Fibroblast of lung (primary cell): ENCODE results near the gene PANX2. TPM values are rescaled to one million over a fixed set of nuclear protein-coding genes. Genes with fewer than 3 reads are reported as not detected.

Experiments
- DNase-seq, 2 donors: peaks; one replicate each; pipeline versions ENCODE4 v3.0.0 to v3.0.0-alpha.2; 2010; ENCODE audit warnings: low read depth in 2 of 2
- H2AFZ ChIP-seq: 2 replicates; pipeline ENCODE4 v1.5.1; 2012; ENCODE audit warnings: low read length, control low read depth, inconsistent platforms
- H3K27ac ChIP-seq: 2 replicates; pipeline ENCODE4 v1.5.1; 2011; ENCODE audit warnings: low read length, control low read depth; ENCODE audit not compliant: insufficient read depth
- H3K27me3 ChIP-seq: 2 replicates; pipeline ENCODE4 v1.5.1; 2011; ENCODE audit warnings: mild to moderate bottlenecking, low read length; ENCODE audit not compliant: control insufficient read depth, insufficient read depth
- H3K36me3 ChIP-seq: 2 replicates; pipeline ENCODE4 v1.5.1; 2011; ENCODE audit warnings: low read length; ENCODE audit not compliant: control insufficient read depth, insufficient read depth
- H3K4me1 ChIP-seq: 2 replicates; pipeline ENCODE4 v1.5.1; 2011; ENCODE audit warnings: low read length; ENCODE audit not compliant: control insufficient read depth, insufficient read depth; ENCODE audit errors: extremely low read depth
- H3K4me2 ChIP-seq: 2 replicates; pipeline ENCODE4 v1.5.1; 2011; ENCODE audit warnings: low read length, control low read depth; ENCODE audit not compliant: insufficient read depth; ENCODE audit errors: extremely low read depth
- H3K4me3 ChIP-seq, 4 experiments: fragments of 200-600 bp in 1 of 4; sonication (generic) in 1 of 4; replicated peaks in 1 of 4; 2 replicates each; pipeline ENCODE4 v1.5.1; 2011 to 2016; ENCODE audit warnings: low read length in 4 of 4, low read depth in 3 of 4, mild to moderate bottlenecking in 3 of 4, control low read depth in 2 of 4, inconsistent platforms in 1 of 4, mixed read lengths in 1 of 4; ENCODE audit not compliant: insufficient read depth in 1 of 4; ENCODE audit errors: control extremely low read depth in 1 of 4
- H3K79me2 ChIP-seq: 2 replicates; pipeline ENCODE4 v1.5.1; 2012; ENCODE audit warnings: mild to moderate bottlenecking, low read length, inconsistent platforms; ENCODE audit not compliant: control insufficient read depth, insufficient read depth
- H3K9ac ChIP-seq: 2 replicates; pipeline ENCODE4 v1.5.1; 2011; ENCODE audit warnings: mild to moderate bottlenecking, low read length, control low read depth; ENCODE audit not compliant: insufficient read depth
- H3K9me3 ChIP-seq: 2 replicates; pipeline ENCODE4 v1.5.1; 2012; ENCODE audit warnings: low read depth, low read length; ENCODE audit not compliant: control insufficient read depth, insufficient read depth
- H4K20me1 ChIP-seq: 2 replicates; pipeline ENCODE4 v1.5.1; 2011; ENCODE audit warnings: low read length; ENCODE audit not compliant: control insufficient read depth, insufficient read depth; ENCODE audit errors: extremely low read depth
- EZH2 ChIP-seq: IDR thresholded peaks from 2 replicates; pipeline ENCODE4 v1.5.1; 2012; ENCODE audit warnings: low read length, control low read depth, mild to moderate bottlenecking; ENCODE audit errors: missing control alignments
- polyA plus RNA-seq, 2 donors: library from polyadenylated mRNA; depleted of rRNA in 1 of 2; stranded (reverse) in 1 of 2; unstranded in 1 of 2; fragments of >200 nt; gene quantifications; 2 replicates each; pipeline ENCODE4 v1.2.1, GENCODE V29; 2011 to 2012; ENCODE audit warnings: missing spikeins in 1 of 2
- total RNA-seq: library from RNA; depleted of rRNA; stranded (reverse); fragments of >200 nt; gene quantifications from 2 replicates; pipeline ENCODE4 v1.2.1, GENCODE V29; 2014
- TF ChIP-seq, protein P1 (sequence below), 2 donors: IDR thresholded peaks in 1 of 2; conservative IDR thresholded peaks in 1 of 2; 1 replicate in 1 of 2; 2 replicates in 1 of 2; pipeline ENCODE4 v1.5.1; 2011 to 2012; ENCODE audit warnings: low read length in 2 of 2, control low read depth in 1 of 2, inconsistent platforms in 1 of 2, low read depth in 1 of 2, mild to moderate bottlenecking in 1 of 2

Gene PANX2
- total and polyA plus RNA-seq, 2 donors (not counting 1 experiment from before 2014, with no cell fraction given) = 0.17 to 0.45 TPM

- Histone ChIP-seq H3K4me3 (no peak overlapping the region), H2AFZ (no peak overlapping the region), H3K4me1 (no peaks in the 10 kb centered on the region), H3K4me2 (no peak overlapping the region), H3K27ac (no peak overlapping the region), H3K36me3 (peaks cover 34% of the 10 kb centered on the region), H3K9ac (no peak overlapping the region), H3K79me2 (peaks cover 17% of the 10 kb centered on the region), H3K9me3 (no peaks in the 10 kb centered on the region), H3K27me3 (no peaks in the 10 kb centered on the region), H4K20me1 (no peaks in the 10 kb centered on the region)
- TF ChIP-seq, protein P1, sequence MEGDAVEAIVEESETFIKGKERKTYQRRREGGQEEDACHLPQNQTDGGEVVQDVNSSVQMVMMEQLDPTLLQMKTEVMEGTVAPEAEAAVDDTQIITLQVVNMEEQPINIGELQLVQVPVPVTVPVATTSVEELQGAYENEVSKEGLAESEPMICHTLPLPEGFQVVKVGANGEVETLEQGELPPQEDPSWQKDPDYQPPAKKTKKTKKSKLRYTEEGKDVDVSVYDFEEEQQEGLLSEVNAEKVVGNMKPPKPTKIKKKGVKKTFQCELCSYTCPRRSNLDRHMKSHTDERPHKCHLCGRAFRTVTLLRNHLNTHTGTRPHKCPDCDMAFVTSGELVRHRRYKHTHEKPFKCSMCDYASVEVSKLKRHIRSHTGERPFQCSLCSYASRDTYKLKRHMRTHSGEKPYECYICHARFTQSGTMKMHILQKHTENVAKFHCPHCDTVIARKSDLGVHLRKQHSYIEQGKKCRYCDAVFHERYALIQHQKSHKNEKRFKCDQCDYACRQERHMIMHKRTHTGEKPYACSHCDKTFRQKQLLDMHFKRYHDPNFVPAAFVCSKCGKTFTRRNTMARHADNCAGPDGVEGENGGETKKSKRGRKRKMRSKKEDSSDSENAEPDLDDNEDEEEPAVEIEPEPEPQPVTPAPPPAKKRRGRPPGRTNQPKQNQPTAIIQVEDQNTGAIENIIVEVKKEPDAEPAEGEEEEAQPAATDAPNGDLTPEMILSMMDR (conservative IDR thresholded peaks at IDR 0.05 in 1 of 2, IDR thresholded peaks at IDR 0.05 in 1 of 2; ENCODE audit: low read depth in 1 of 2, low read length in 2 of 2) = no peak
- DNase-seq = no peak
Measured at GRCh38 chr22:50208430-50208938, 38.0 kb downstream of the PANX2 start.

GRCh38 chr22:50208939-50209892, 38.7 kb downstream of the PANX2 start:
- no peaks in the 10 kb centered on the region for H3K9me3 ChIP-seq
- H3K9ac ChIP-seq = no peak overlapping the region
- peaks cover 34% of the 10 kb centered on the region for H3K36me3 ChIP-seq
- TF ChIP-seq, protein P1 (conservative IDR thresholded peaks at IDR 0.05 in 1 of 2, IDR thresholded peaks at IDR 0.05 in 1 of 2; ENCODE audit: low read depth in 1 of 2, low read length in 2 of 2) = no peak
- TF ChIP-seq EZH2 = no peak
- H4K20me1 ChIP-seq = no peaks in the 10 kb centered on the region
- no peak overlapping the region for H3K4me2 ChIP-seq
- H2AFZ ChIP-seq = no peak overlapping the region
- no peaks in the 10 kb centered on the region for H3K4me1 ChIP-seq
- DNase-seq = no peak
- H3K4me3 ChIP-seq = no peak overlapping the region
- no peak overlapping the region for H3K27ac ChIP-seq
- no peaks in the 10 kb centered on the region for H3K27me3 ChIP-seq
- H3K79me2 ChIP-seq = peaks cover 15% of the 10 kb centered on the region

DNA sequence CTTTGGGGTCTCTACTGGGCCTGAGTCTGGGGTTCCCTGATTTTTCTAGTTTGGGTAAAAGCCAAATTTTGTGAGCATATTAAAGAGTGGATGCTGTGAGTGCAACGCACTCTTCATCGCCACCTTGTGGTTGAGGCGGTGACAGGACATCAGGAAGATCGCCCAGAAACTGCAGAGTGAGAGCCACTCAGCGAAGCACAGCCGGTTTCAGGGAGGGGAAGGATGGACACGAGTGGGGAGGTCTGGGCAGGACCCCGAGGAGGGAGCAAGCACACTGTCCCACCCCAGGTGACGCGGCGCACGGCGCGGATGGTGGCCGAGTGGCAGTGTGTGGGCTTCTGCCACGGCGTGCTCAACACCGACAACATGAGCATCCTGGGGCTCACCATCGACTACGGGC, 39.4 kb downstream of the PANX2 start:
- peak; percentile 31 to 68 for DNase-seq
- TF ChIP-seq, protein P1 (conservative IDR thresholded peaks at IDR 0.05 in 1 of 2, IDR thresholded peaks at IDR 0.05 in 1 of 2; ENCODE audit: low read depth in 1 of 2, low read length in 2 of 2) = peak; percentile 79 to 90
- no peak for TF ChIP-seq EZH2
- Histone ChIP-seq H3K79me2 (peaks cover 18% of the 10 kb centered on the region), H3K4me1 (no peaks in the 10 kb centered on the region), H3K27ac (no peak overlapping the region), H3K36me3 (peaks cover 34% of the 10 kb centered on the region), H4K20me1 (peaks cover 2% of the 10 kb centered on the region), H3K9ac (no peak overlapping the region), H3K9me3 (no peaks in the 10 kb centered on the region), H3K4me2 (no peak overlapping the region), H2AFZ (no peak overlapping the region), H3K4me3 (no peak overlapping the region), H3K27me3 (no peaks in the 10 kb centered on the region)
